Muscle layer of duodenum (tissue), 2 donors: ENCODE data around the gene ASB8.
A peak's percentile ranks its signal among the peaks of the same experiment; 100 is the strongest.

Experiments
- H3K27ac ChIP-seq: one replicate; pipeline ENCODE4 v1.7.0; 2013; ENCODE audit warnings: mild to moderate bottlenecking, low read length
- H3K27me3 ChIP-seq: one replicate; pipeline ENCODE4 v1.7.0; 2013; ENCODE audit warnings: low read depth, mild to moderate bottlenecking, control low read depth, low read length
- H3K36me3 ChIP-seq, 2 donors: one replicate each; pipeline ENCODE4 v1.7.0; 2013; ENCODE audit warnings: low read length in 2 of 2, control low read depth in 1 of 2, mild to moderate bottlenecking in 1 of 2; ENCODE audit not compliant: insufficient read depth in 2 of 2, control insufficient read depth in 1 of 2
- H3K4me1 ChIP-seq, 2 donors: one replicate each; pipeline ENCODE4 v1.7.0; 2013; ENCODE audit warnings: low read length in 2 of 2, mild to moderate bottlenecking in 2 of 2, control low read depth in 1 of 2, moderate library complexity in 1 of 2; ENCODE audit not compliant: insufficient read depth in 2 of 2, control insufficient read depth in 1 of 2
- H3K4me3 ChIP-seq, 2 donors: one replicate each; pipeline ENCODE4 v1.7.0; 2013; ENCODE audit warnings: low read length in 2 of 2, low read depth in 1 of 2, mild to moderate bottlenecking in 1 of 2
- H3K9me3 ChIP-seq, 2 donors: one replicate each; pipeline ENCODE4 v1.7.0; 2013; ENCODE audit warnings: low read length in 2 of 2, control low read depth in 1 of 2, mild to moderate bottlenecking in 1 of 2; ENCODE audit not compliant: control insufficient read depth in 1 of 2
- donor health status: healthy.

Gene ASB8, protein sequence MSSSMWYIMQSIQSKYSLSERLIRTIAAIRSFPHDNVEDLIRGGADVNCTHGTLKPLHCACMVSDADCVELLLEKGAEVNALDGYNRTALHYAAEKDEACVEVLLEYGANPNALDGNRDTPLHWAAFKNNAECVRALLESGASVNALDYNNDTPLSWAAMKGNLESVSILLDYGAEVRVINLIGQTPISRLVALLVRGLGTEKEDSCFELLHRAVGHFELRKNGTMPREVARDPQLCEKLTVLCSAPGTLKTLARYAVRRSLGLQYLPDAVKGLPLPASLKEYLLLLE

DNA sequence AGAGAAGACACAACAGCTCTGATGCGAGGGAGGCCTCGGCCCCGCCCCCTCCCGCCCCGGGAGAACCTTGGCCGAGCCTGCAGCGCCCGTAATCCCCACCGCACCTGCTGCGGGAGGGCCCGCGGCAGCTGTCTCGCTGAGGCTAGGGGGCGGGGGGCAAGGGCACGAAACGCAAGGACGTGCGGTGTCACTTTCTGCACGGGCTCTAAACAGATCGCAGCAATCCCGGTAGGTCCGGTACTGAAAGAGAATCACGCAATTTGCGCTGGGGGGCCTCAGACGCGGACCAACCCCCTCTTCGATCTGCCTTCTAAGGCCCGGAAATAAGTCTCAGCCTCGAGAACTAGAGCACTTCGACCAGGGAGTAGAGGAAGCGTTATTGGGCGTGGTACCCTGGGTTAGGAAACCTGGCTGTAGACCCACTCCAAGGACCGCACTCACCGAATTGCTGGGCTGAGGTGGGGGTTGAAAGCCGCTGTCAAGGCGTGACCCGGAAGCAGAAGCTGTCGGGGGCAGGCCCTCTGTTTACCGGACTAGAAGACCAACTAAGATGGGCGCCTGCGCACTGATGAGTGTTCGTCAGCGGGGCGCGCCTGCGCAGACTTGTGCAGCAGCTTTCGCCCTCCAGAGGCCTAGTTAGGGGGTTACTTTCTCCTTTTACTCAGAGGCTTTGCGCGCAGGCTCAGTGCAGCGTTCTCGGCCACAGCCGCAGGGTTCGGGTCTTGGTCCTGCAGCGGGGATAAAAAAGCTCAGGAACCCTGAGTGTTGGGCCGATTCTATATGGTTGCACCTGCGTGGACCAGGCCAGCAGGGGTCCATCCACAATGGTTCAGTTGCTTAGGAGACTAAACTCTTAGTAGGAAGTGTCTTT lies at the start of gene ASB8:
ASB8 (minus strand) TSS at position 498 of the 871 bp plus-strand sequence. CDS start 4,019 bp downstream, outside the sequence.
- Histone ChIP-seq H3K4me3 (peak within 1 kb of the TSS; percentile 96 to 99), H3K27ac (peak within 1 kb of the TSS; percentile 91), H3K9me3 (no peaks in the 10 kb centered on the region), H3K4me1 (peaks cover 5 to 12% of the 10 kb centered on the region in 2 donors), H3K27me3 (no peaks in the 10 kb centered on the region), H3K36me3 (peaks cover 3 to 14% of the 10 kb centered on the region in 2 donors)

DNA sequence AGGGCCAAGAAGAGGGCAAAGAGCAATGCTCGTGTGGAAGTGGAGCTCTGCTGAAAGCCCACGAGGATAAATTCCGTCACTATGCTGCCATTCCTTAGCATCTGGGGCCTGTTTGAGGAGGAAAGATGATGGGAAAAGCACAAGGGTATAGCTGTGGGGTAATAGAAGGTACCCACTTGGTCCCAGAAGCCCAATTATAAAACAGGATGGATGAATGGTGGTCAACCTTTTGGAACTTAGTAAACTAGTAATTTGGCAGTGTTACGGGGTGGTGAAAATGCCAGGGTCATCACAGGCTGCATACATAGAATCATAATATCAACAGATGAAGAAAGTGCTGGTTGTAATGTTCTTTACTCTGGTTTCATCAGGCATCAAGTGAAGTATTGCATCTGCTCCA lies 45.9 kb upstream of the ASB8 start, which contains the start of gene OR10AD1:
OR10AD1 (minus strand) TSS at position 101 of the 400 bp plus-strand sequence; CDS start at position 101, 0 bp downstream.
- Histone ChIP-seq H3K4me3 (no peak within 1 kb of the TSS), H3K9me3 (peaks cover 0 to 37% of the 10 kb centered on the region in 2 donors), H3K27ac (no peak within 1 kb of the TSS), H3K4me1 (no peaks in the 10 kb centered on the region), H3K27me3 (no peaks in the 10 kb centered on the region), H3K36me3 (peaks cover 0 to 17% of the 10 kb centered on the region in 2 donors)

DNA sequence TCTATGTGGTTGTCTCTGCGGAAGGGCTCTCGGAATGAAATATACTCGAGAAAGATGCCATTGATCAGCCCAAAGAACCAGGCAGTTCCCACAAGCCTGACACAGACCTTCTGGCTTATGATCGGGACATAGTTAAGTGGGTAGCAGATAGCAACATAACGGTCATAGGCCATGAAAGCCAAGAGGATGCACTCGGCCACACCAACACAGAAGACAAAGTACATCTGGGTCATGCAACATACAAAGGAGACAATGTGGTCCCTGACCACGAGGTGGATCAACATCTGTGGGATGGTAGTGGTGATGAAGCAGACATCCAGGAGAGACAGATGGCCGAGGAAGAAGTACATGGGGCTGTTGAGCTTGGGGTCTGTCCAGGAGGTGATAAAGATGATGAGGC lies 45.5 kb upstream of the ASB8 start:
- Histone ChIP-seq H3K27ac (no peak overlapping the region), H3K36me3 (peaks cover 0 to 17% of the 10 kb centered on the region in 2 donors), H3K9me3 (peaks cover 0 to 33% of the 10 kb centered on the region in 2 donors), H3K4me1 (no peaks in the 10 kb centered on the region), H3K4me3 (no peak overlapping the region), H3K27me3 (no peaks in the 10 kb centered on the region)

- H3K4me3 ChIP-seq, result no peak overlapping the region
- H3K9me3 ChIP-seq, result peaks cover 0 to 25% of the 10 kb centered on the region in 2 donors
- H3K27ac ChIP-seq, result no peak overlapping the region
- no peaks in the 10 kb centered on the region for H3K27me3 ChIP-seq
- H3K4me1 ChIP-seq, result no peaks in the 10 kb centered on the region
- peaks cover 0 to 17% of the 10 kb centered on the region in 2 donors for H3K36me3 ChIP-seq
Measured at GRCh38 chr12:48201516-48201915, 44.2 kb upstream of the ASB8 start.

- peaks cover 0 to 17% of the 10 kb centered on the region in 2 donors for H3K36me3 ChIP-seq
- no peak overlapping the region for H3K27ac ChIP-seq
- no peaks in the 10 kb centered on the region for H3K27me3 ChIP-seq
- H3K4me3 ChIP-seq, result no peak overlapping the region
- no peaks in the 10 kb centered on the region for H3K4me1 ChIP-seq
- peaks cover 0 to 22% of the 10 kb centered on the region in 2 donors for H3K9me3 ChIP-seq
Measured at GRCh38 chr12:48201091-48201490, 43.8 kb upstream of the ASB8 start.

DNA sequence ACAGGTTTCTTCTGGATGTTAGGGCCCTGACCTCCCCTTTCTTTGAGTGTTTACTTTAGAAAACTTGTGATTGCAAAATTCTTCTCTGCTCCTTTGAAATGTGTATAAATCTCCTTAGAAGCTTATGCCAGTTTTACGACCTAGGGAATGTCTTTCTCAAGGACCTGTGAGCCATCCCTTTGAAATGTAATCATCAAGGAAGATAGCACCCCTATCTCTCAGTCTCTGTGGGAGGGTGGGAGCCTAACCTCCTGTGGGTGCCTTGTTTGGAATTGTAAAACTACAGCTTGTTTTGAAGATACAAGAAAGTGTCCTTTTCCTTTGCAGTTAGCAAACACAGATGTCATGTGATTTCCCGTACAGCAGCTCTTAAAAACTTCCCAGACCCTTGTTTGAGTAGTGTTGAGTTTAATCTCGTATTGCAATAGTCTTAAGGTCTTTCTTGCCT lies 42.5 kb upstream of the ASB8 start:
- Histone ChIP-seq H3K36me3 (peaks cover 0 to 6% of the 10 kb centered on the region in 2 donors), H3K27ac (peak overlapping the region; percentile 98), H3K9me3 (peaks cover 0 to 12% of the 10 kb centered on the region in 2 donors), H3K4me3 (peak overlapping the region; percentile 77 to 96), H3K4me1 (no peaks in the 10 kb centered on the region), H3K27me3 (no peaks in the 10 kb centered on the region)

- H3K36me3 ChIP-seq, result peaks cover 0 to 3% of the 10 kb centered on the region in 2 donors
- H3K4me1 ChIP-seq, result no peaks in the 10 kb centered on the region
- no peaks in the 10 kb centered on the region for H3K27me3 ChIP-seq
- peak overlapping the region; percentile 77 to 96 for H3K4me3 ChIP-seq
- peak overlapping the region; percentile 98 for H3K27ac ChIP-seq
- H3K9me3 ChIP-seq, result peaks cover 0 to 6% of the 10 kb centered on the region in 2 donors
Measured at GRCh38 chr12:48198985-48199384, 41.7 kb upstream of the ASB8 start.

DNA sequence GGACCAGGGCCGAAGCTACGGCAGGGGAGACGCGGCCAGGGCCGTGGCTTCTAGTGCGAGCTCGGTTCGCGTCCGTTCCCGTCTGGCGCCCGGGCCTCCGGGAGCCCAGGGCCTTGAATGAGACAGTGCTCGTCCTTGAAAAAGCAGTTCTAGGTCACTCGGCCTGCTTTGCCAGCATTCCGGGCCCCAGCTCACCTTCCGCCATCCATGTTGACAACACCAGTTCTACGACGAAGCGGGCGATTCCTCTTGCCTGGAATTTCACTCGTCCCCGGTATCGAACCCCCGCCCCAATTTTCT lies 41.3 kb upstream of the ASB8 start:
- H3K9me3 ChIP-seq, result peaks cover 0 to 3% of the 10 kb centered on the region in 2 donors
- H3K27me3 ChIP-seq, result no peaks in the 10 kb centered on the region
- peak overlapping the region; percentile 98 for H3K27ac ChIP-seq
- H3K36me3 ChIP-seq, result no peaks in the 10 kb centered on the region
- no peaks in the 10 kb centered on the region for H3K4me1 ChIP-seq
- H3K4me3 ChIP-seq, result peak overlapping the region; percentile 77 to 96

GRCh38 chr12:48197971-48198671 lies 40.8 kb upstream of the ASB8 start:
- Histone ChIP-seq H3K9me3 (peaks cover 0 to 3% of the 10 kb centered on the region in 2 donors), H3K27me3 (no peaks in the 10 kb centered on the region), H3K27ac (peak overlapping the region; percentile 98), H3K36me3 (no peaks in the 10 kb centered on the region), H3K4me3 (peak overlapping the region; percentile 77 to 96), H3K4me1 (no peaks in the 10 kb centered on the region)

- peak overlapping the region; percentile 77 to 96 for H3K4me3 ChIP-seq
- no peaks in the 10 kb centered on the region for H3K27me3 ChIP-seq
- H3K27ac ChIP-seq, result peak overlapping the region; percentile 98
- H3K4me1 ChIP-seq, result no peaks in the 10 kb centered on the region
- H3K36me3 ChIP-seq, result no peaks in the 10 kb centered on the region
- peaks cover 0 to 3% of the 10 kb centered on the region in 2 donors for H3K9me3 ChIP-seq
Measured at GRCh38 chr12:48197549-48197970, 40.2 kb upstream of the ASB8 start.

DNA sequence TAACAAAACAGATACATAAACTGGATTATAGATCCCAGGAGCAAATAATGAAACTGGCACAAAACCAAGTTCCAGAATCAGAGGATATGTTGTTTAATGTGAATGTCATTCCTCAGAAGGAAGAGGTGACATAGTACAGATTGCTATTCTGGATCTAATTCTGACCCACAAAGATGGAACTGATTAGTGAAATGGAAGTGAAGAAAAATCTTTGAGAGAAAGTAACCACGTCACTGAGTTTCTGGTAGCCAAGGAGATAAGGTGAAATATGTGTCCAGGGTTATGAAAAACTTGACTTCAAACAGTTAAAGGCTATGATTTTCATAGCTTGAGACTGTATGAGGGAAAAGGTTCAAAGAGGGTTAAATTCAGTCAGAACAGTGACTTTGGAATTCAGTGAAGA lies 37.5 kb upstream of the ASB8 start:
- no peak overlapping the region for H3K27ac ChIP-seq
- H3K4me1 ChIP-seq, result no peaks in the 10 kb centered on the region
- H3K36me3 ChIP-seq, result no peaks in the 10 kb centered on the region
- H3K4me3 ChIP-seq, result no peak overlapping the region
- H3K27me3 ChIP-seq, result no peaks in the 10 kb centered on the region
- H3K9me3 ChIP-seq, result no peaks in the 10 kb centered on the region
